ENCODE measurements around the gene GABBR2. TPM values are rescaled to one million over a fixed set of nuclear protein-coding genes. Genes with fewer than 3 reads are reported as not detected.

GABBR2 gene
- polyA plus RNA-seq, 1 donor (not counting 4 experiments of a cell fraction or from before 2014, with no cell fraction given): 0.01 TPM

GRCh38 chr9:98567540-98568233 lies 141.0 kb downstream of the GABBR2 start:
- no peak for FAIRE-seq
- no peak for TF ChIP-seq CTCF (optimal IDR thresholded peaks at IDR 0.05 in 1 of 3, IDR thresholded peaks at IDR 0.05 in 1 of 3, conservative IDR thresholded peaks at IDR 0.05 in 1 of 3; ENCODE audit: extremely low read depth in 1 of 3, insufficient read depth in 2 of 3, low read length in 3 of 3)
- dilution Hi-C loops (cut with MboI; ENCODE audit: extremely low pct_ligation_motif_present, low sequenced_read_pairs): no loop called here

GRCh38 chr9:98565152-98566135 lies 143.3 kb downstream of the GABBR2 start:
- no peak for FAIRE-seq

More at GRCh38 chr9:98567540-98568233, 141.0 kb downstream of the GABBR2 start:
- Histone ChIP-seq H3K36me3 (ENCODE audit: control insufficient read depth in 2 of 2, extremely low read depth in 1 of 2, insufficient read depth in 2 of 2, low read length in 2 of 2) (no peaks in the 10 kb centered on the region), H2AFZ (ENCODE audit: control insufficient read depth, low read length) (no peak overlapping the region), H3K4me1 (ENCODE audit: control insufficient read depth, extremely low read depth, insufficient read depth, low read length) (no peaks in the 10 kb centered on the region), H3K4me3 (ENCODE audit: control insufficient read depth in 2 of 3, extremely low read depth in 1 of 3, insufficient read depth in 2 of 3, low read depth in 1 of 3, low read length in 3 of 3) (no peak overlapping the region), H3K27me3 (ENCODE audit: control insufficient read depth, extremely low read depth, insufficient read depth, low read length) (peaks cover 5% of the 10 kb centered on the region), H3K9ac (ENCODE audit: control insufficient read depth, extremely low read depth, insufficient read depth, low read length) (no peak overlapping the region), H4K20me1 (ENCODE audit: control insufficient read depth, extremely low read depth, insufficient read depth, low read length) (no peaks in the 10 kb centered on the region), H3K79me2 (ENCODE audit: control insufficient read depth, insufficient read depth, low read length) (no peaks in the 10 kb centered on the region), H3K9me3 (ENCODE audit: control insufficient read depth, low read depth, low read length) (no peaks in the 10 kb centered on the region), H3K4me2 (ENCODE audit: control insufficient read depth, extremely low read depth, insufficient read depth, low read depth, low read length) (no peak overlapping the region), H3K27ac (ENCODE audit: control insufficient read depth, insufficient read depth, low read length) (no peak overlapping the region), H3K9me1 (ENCODE audit: control insufficient read depth, extremely low read depth, insufficient read depth, low read length) (no peaks in the 10 kb centered on the region)
- no peak for DNase-seq (ENCODE audit: low read depth, low spot score)

More at GRCh38 chr9:98565152-98566135, 143.3 kb downstream of the GABBR2 start:
- H4K20me1 ChIP-seq (ENCODE audit: control insufficient read depth, extremely low read depth, insufficient read depth, low read length): no peaks in the 10 kb centered on the region
- TF ChIP-seq EZH2 (IDR thresholded peaks at IDR 0.05; ENCODE audit: low read length) (no peak), CTCF (optimal IDR thresholded peaks at IDR 0.05 in 1 of 3, IDR thresholded peaks at IDR 0.05 in 1 of 3, conservative IDR thresholded peaks at IDR 0.05 in 1 of 3; ENCODE audit: extremely low read depth in 1 of 3, insufficient read depth in 2 of 3, low read length in 3 of 3) (no peak)
- H3K27me3 ChIP-seq (ENCODE audit: control insufficient read depth, extremely low read depth, insufficient read depth, low read length): no peaks in the 10 kb centered on the region
- H3K9me3 ChIP-seq (ENCODE audit: control insufficient read depth, low read depth, low read length): no peaks in the 10 kb centered on the region
- H3K4me1 ChIP-seq (ENCODE audit: control insufficient read depth, extremely low read depth, insufficient read depth, low read length): no peaks in the 10 kb centered on the region
- no peak overlapping the region for H3K4me2 ChIP-seq (ENCODE audit: control insufficient read depth, extremely low read depth, insufficient read depth, low read depth, low read length)
- no peak overlapping the region for H3K9ac ChIP-seq (ENCODE audit: control insufficient read depth, extremely low read depth, insufficient read depth, low read length)
- H3K9me1 ChIP-seq (ENCODE audit: control insufficient read depth, extremely low read depth, insufficient read depth, low read length): no peaks in the 10 kb centered on the region
- H3K79me2 ChIP-seq (ENCODE audit: control insufficient read depth, insufficient read depth, low read length): no peaks in the 10 kb centered on the region
- no peak for DNase-seq (ENCODE audit: low read depth, low spot score)
- H2AFZ ChIP-seq (ENCODE audit: control insufficient read depth, low read length): no peak overlapping the region
- no peak overlapping the region for H3K4me3 ChIP-seq (ENCODE audit: control insufficient read depth in 2 of 3, extremely low read depth in 1 of 3, insufficient read depth in 2 of 3, low read depth in 1 of 3, low read length in 3 of 3)
- H3K27ac ChIP-seq (ENCODE audit: control insufficient read depth, insufficient read depth, low read length): no peak overlapping the region
- dilution Hi-C loops (cut with MboI; ENCODE audit: extremely low pct_ligation_motif_present, low sequenced_read_pairs): no loop called here
- H3K36me3 ChIP-seq (ENCODE audit: control insufficient read depth in 2 of 2, extremely low read depth in 1 of 2, insufficient read depth in 2 of 2, low read length in 2 of 2): no peaks in the 10 kb centered on the region
